HG02884 (cell line): ENCODE results near the gene FIBCD1.

Experiments
- ATAC-seq: cut with Tn5 transposase; IDR thresholded peaks from one replicate; pipeline ENCODE4 v1.9.1; 2021; ENCODE audit warnings: mild to moderate bottlenecking, moderate library complexity; ENCODE audit not compliant: unreplicated experiment

The FIBCD1 gene

DNA sequence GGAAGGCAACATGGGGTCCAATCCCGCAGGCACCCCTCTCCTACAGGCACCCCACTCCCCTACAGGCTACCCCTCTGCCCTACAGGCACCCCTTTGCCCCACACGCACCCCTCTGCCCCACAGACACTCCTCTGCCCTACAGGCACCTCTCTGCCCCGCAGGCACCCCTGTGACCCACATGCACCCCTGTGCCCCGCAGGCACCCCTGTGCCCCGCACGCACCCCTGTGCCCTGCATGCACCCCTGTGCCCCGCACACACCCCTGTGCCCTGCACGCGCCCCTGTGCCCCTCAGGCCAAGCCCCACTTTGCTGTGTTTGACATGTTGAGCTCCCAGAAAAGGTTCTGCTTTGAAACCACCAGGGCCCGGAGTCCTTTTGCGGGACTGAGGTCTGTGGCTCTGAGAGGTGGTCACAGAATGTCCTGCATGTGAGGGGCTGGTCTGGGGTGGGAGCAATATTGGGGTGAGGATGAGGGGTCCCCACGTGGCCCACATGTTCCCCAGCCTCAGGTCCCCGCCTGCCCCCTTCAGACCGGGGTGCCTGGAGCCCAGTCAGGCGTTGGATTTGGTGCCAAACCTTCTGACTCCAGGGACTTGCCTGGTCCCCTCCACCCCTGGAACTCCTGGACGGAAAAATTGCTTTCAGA is 41.8 kb downstream of the FIBCD1 start:
- no peak for ATAC-seq

DNA sequence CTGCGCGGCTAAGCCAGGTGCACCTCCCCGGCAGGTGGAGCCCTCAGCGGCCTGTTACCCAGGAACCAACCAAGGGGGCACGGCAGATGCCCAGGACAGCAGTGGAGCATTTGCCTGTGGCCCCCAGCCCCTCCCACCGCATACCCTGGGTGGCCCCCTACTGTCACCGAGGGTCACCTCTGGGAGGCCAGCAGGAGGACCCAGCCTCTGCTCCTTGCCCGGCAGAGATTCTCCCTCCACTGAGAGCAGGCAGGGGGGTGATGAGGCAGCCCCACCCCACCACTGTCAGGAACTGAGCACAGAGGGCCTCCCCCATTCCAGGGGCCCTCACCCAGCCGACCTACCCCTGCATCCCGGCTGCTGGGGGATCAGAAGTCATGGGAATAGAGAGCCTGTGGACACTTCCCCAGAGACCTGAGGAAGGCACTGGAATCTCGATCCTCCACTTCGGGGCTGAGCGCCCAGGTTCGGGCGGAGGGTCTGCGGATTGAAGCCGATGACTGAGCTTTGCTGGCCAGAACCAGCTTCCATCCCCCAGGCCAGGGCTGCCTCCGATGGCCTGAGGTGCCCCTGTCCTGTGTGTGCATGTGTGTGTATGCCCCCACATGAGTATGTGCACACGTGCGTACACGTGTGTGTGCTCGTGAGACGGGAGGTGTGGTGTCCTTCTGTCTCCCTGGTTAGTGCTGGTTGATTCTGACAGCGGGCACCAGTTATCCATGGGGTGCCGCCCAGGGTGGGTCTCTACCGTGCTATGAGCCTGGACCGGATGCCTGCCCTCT is 42.6 kb downstream of the FIBCD1 start, which contains the start of gene QRFP:
Gene QRFP, minus strand, starts transcription at position 580 of the 782 bp plus-strand sequence. CDS start 2,974 bp downstream, outside the sequence.
- ATAC-seq, result no peak

GRCh38 chr9:130895481-130896232 is 43.4 kb downstream of the FIBCD1 start:
- no peak for ATAC-seq

DNA sequence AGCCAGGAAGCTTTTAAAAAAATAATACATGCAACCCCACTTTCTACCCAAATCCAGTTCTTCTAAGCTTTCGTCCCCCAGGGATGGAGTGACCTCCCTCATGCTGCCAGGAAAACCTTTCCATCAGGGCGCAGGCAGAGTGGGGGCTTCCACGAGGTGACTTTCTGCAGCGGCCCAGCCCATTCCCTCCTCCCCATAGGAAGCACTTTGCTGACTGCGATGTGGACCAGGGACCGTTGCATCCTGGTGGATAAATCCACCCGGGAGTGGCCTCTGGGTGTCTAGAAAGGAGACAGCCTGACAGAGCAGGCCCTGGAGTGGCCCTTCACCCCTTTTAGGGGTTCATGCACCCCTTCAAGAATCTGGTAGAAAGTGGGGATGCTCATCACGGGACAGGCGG is 44.0 kb downstream of the FIBCD1 start:
- ATAC-seq, result no peak

GRCh38 chr9:130894546-130894945 is 44.5 kb downstream of the FIBCD1 start:
- no peak for ATAC-seq

DNA sequence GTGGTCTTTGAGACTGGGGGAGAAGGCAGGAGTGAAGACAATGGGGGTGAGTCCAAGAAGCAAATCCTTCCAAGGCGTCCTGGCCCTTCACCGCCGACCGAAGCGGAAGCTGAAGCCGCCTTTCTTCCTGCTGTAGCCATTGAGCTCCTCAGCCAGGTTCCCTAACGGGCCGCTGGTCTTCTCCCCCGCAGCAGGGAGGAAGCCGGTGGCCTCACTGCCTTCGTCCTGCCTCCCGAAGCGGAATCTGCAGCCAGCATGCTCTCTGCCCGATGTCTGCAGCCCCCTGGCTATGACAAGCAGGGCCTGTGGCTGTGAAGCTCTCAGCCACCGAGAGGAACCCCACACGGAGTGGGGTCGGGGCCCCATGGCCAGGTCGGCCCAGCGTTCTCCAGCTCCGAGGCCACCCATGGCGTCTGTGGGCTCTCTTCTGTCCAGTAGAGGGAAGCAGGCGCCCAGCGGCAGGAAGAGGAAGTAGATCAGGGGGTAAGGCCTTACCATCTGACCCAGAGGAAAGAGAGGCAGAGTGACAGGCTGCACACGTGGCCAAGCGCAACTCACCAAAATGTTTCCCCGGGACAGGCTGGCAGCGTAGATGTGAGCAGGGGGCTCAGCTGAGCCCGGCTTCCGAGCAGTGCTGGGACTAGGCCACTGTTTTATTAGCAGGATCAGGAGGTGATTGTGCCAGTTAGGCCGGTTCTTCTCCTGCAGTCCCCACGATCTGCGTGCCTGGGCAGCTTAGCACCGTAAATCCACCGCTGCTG is 45.5 kb downstream of the FIBCD1 start:
- ATAC-seq, result no peak

- no peak for ATAC-seq
Measured at GRCh38 chr9:130892477-130893304, 46.4 kb downstream of the FIBCD1 start.

DNA sequence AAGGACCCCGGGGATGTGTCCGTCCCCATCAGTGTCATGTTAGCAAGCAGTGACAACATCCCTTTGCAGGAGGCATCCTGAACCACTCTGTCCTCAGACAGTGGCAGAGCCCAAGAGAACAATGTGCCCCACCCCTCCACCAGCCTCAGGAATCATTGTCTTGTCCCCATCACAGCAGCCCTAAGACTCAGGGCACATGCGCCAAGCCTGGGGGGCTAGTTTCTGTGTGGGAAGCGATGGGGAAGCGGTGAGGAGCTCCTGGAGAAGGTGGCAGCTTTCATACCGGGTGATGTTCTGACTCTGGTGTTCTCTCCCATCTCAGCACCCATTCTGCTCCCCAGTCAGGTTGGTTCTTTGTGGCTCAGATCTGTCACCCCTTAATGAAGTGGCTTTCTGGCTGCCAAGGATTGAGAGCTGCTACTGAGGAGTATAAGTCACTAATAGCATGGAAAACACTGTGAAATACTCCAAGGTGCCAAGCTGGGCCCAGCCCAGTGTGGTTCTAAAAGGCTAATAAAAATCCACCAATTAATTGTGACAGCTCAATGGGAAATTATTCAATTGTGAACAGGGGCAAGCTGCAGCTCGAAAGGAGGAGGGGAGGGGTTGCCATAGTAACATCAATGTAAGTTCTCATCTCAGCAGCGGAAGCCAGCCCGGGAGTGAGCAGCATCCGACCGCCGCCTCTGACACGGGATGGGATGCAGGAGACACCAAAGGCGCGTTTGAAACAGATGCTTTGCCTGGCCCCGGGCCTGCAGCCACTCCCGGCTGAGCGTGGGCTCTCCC is 47.2 kb downstream of the FIBCD1 start:
- ATAC-seq, result no peak

GRCh38 chr9:130890870-130891687 is 48.0 kb downstream of the FIBCD1 start:
- ATAC-seq, result no peak

DNA sequence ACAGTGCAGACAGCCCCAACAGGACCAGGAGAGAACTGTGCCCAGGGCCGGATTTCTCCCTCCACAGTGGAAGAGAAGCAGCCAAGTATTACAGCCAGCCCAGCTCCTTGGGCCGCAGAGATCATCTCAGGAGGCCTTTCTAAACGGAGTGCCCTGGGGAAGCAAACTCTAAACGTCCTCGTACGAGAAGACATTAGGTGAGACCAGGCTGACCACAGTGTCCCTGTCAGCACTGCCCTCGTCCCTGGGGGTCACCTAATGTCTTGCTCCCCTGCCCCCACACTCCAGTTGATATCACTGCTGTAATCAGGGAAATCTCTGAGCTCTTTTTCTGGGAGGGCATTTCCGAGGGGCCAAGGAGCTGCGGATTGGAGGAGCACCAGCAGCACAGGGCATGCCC is 48.9 kb downstream of the FIBCD1 start:
- ATAC-seq, result no peak

GRCh38 chr9:130888146-130888885 is 50.7 kb downstream of the FIBCD1 start:
- ATAC-seq, result no peak

GRCh38 chr9:130887494-130888144 is 51.4 kb downstream of the FIBCD1 start:
- no peak for ATAC-seq

DNA sequence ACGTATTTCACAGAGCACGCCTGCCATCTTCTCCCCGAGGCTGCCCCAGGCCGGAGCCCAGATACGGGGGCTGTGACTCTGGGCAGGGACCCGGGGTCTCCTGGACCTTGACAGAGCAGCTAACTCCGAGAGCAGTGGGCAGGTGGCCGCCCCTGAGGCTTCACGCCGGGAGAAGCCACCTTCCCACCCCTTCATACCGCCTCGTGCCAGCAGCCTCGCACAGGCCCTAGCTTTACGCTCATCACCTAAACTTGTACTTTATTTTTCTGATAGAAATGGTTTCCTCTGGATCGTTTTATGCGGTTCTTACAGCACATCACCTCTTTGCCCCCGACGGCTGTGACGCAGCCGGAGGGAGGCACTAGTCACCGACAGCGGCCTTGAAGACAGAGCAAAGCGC is 52.1 kb downstream of the FIBCD1 start:
- ATAC-seq, result no peak

DNA sequence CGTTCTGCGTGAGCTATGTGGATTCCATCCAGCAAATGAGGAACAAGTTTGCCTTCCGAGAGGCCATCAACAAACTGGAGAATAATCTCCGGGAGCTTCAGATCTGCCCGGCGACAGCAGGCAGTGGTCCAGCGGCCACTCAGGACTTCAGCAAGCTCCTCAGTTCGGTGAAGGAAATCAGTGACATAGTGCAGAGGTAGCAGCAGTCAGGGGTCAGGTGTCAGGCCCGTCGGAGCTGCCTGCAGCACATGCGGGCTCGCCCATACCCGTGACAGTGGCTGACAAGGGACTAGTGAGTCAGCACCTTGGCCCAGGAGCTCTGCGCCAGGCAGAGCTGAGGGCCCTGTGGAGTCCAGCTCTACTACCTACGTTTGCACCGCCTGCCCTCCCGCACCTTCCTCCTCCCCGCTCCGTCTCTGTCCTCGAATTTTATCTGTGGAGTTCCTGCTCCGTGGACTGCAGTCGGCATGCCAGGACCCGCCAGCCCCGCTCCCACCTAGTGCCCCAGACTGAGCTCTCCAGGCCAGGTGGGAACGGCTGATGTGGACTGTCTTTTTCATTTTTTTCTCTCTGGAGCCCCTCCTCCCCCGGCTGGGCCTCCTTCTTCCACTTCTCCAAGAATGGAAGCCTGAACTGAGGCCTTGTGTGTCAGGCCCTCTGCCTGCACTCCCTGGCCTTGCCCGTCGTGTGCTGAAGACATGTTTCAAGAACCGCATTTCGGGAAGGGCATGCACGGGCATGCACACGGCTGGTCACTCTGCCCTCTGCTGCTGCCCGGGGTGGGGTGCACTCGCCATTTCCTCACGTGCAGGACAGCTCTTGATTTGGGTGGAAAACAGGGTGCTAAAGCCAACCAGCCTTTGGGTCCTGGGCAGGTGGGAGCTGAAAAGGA is 53.3 kb downstream of the FIBCD1 start:
- ATAC-seq, result no peak

GRCh38 chr9:130884542-130885483 is 54.2 kb downstream of the FIBCD1 start:
- no peak for ATAC-seq
